Nephron progenitor cell (in vitro differentiated cells): ENCODE results near the gene STK17B.

Experiments used
- DNase-seq: peaks from one replicate; pipeline ENCODE4 v3.0.0; 2021
- H3K27ac Mint-ChIP-seq: 2 replicates; pipeline ENCODE4 v1.8.0; 2021; ENCODE audit warnings: mild to moderate bottlenecking, moderate library complexity, mixed read lengths
- H3K27me3 Mint-ChIP-seq: 2 replicates; pipeline ENCODE4 v1.8.0; 2021; ENCODE audit warnings: mild to moderate bottlenecking, low read depth, mixed read lengths; ENCODE audit not compliant: poor library complexity
- H3K36me3 Mint-ChIP-seq: 2 replicates; pipeline ENCODE4 v1.8.0; 2021; ENCODE audit warnings: low read depth, mixed read lengths
- H3K4me1 Mint-ChIP-seq: 2 replicates; pipeline ENCODE4 v1.8.0; 2021; ENCODE audit warnings: mixed read lengths
- H3K4me3 Mint-ChIP-seq: 2 replicates; pipeline ENCODE4 v1.8.0; 2021; ENCODE audit warnings: mild to moderate bottlenecking, moderate library complexity, mixed read lengths
- H3K9me3 Mint-ChIP-seq: 2 replicates; pipeline ENCODE4 v1.8.0; 2021; ENCODE audit warnings: mild to moderate bottlenecking, moderate library complexity, mixed read lengths
- TF ChIP-seq, protein P1 (sequence below): fragments of 200-600 bp; sonication (generic); IDR thresholded peaks from 2 replicates; pipeline ENCODE4 v1.5.0; 2021; ENCODE audit warnings: antibody characterized with exemption

The STK17B gene

DNA sequence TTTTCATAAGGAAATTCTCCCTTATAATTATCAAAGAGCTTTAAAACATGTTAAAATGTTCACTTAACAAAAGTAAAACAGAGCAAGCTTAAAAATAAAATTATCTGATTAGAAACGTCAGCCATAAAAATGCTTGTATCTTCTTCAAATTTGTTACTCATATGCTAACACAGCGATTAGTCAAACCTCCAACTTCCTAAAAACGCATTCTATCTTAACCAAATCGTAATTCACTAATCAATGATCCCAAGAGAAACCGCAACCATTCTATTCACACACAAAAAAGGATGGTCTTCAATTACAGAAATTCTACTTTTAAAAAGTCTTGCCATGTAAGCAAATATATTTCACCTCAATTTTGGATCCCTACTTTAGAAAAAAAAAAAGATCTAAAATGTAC lies 1.9 kb downstream of the STK17B start:
- no peaks in the 10 kb centered on the region for H3K36me3 Mint-ChIP-seq
- H3K4me3 Mint-ChIP-seq: peak overlapping the region; percentile 93
- H3K27ac Mint-ChIP-seq: no peak overlapping the region
- TF ChIP-seq, protein P1, sequence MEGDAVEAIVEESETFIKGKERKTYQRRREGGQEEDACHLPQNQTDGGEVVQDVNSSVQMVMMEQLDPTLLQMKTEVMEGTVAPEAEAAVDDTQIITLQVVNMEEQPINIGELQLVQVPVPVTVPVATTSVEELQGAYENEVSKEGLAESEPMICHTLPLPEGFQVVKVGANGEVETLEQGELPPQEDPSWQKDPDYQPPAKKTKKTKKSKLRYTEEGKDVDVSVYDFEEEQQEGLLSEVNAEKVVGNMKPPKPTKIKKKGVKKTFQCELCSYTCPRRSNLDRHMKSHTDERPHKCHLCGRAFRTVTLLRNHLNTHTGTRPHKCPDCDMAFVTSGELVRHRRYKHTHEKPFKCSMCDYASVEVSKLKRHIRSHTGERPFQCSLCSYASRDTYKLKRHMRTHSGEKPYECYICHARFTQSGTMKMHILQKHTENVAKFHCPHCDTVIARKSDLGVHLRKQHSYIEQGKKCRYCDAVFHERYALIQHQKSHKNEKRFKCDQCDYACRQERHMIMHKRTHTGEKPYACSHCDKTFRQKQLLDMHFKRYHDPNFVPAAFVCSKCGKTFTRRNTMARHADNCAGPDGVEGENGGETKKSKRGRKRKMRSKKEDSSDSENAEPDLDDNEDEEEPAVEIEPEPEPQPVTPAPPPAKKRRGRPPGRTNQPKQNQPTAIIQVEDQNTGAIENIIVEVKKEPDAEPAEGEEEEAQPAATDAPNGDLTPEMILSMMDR: no peak
- H3K27me3 Mint-ChIP-seq: peaks cover 23% of the 10 kb centered on the region
- peaks cover 28% of the 10 kb centered on the region for H3K4me1 Mint-ChIP-seq
- no peak for DNase-seq
- H3K9me3 Mint-ChIP-seq: no peaks in the 10 kb centered on the region

DNA sequence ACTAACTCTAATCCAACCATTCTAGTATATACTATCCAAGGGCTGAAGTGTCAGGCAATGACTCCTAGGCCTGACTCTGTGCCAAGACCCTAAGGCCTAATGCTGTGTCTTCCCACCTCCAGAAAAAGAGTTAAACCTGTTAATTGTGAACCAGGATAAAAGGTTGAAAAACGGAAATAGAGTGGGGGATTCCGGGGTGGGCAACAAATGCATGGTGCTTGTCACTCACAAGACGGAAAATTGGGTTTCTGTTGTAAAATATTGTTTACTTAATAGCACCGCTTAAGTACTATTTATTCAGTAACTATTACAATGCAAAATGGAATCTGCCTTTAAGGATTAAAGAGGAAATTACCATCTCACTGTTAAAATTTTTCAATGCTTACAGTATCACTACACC lies 3.2 kb downstream of the STK17B start:
- no peak overlapping the region for H3K4me3 Mint-ChIP-seq
- H3K4me1 Mint-ChIP-seq: peaks cover 28% of the 10 kb centered on the region
- H3K27me3 Mint-ChIP-seq: peaks cover 15% of the 10 kb centered on the region

DNA sequence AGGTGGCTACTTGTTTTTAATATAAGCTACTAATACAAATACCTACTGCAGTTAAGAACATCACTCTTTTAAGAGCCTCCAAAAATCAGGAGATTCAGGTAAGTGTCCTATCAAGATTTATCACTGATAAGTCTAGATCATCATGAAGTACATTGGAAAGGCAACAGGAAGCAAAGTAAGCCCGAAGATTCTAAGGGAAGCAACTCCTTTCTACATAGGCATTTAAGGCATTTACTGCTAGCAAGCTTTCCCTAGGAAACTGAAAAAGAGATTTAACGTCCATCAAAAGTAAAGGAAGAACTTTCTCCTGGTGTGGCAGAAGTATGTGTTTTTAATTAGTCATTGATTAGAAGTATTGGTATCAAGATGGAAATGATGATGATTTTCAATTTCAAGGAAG lies 3.7 kb downstream of the STK17B start:
- Mint-ChIP-seq H3K36me3 (peaks cover 7% of the 10 kb centered on the region), H3K27me3 (peaks cover 10% of the 10 kb centered on the region), H3K4me1 (peaks cover 28% of the 10 kb centered on the region), H3K4me3 (no peak overlapping the region), H3K9me3 (no peaks in the 10 kb centered on the region), H3K27ac (no peak overlapping the region)
- TF ChIP-seq, protein P1: no peak
- no peak for DNase-seq

More for the DNA sequence above, 3.2 kb downstream of the STK17B start:
- Mint-ChIP-seq H3K27ac (no peak overlapping the region), H3K9me3 (no peaks in the 10 kb centered on the region), H3K36me3 (peaks cover 2% of the 10 kb centered on the region)
- TF ChIP-seq, protein P1: no peak
- no peak for DNase-seq

DNA sequence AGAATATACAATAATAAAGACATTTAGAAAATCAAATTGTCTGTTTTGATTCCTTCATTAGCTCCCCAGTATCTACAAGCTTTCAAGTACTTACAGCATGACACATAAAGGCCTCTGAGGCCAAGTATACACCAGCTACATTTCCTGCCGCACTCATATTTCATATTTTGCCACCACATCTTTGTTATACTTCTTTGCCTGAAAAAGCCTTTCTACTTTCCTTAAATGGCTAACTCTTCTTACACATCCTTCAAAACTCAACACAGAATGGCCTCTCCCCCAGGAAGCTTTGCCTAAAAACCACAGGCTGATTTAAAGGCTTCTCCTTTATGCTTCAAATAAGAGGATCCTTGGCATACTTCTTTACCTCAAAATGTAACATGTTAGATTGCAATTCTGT lies 4.5 kb downstream of the STK17B start:
- no peak overlapping the region for H3K4me3 Mint-ChIP-seq
- TF ChIP-seq, protein P1: no peak
- H3K27ac Mint-ChIP-seq: no peak overlapping the region
- H3K9me3 Mint-ChIP-seq: no peaks in the 10 kb centered on the region
- no peak for DNase-seq
- peaks cover 2% of the 10 kb centered on the region for H3K27me3 Mint-ChIP-seq
- peaks cover 15% of the 10 kb centered on the region for H3K36me3 Mint-ChIP-seq
- peaks cover 28% of the 10 kb centered on the region for H3K4me1 Mint-ChIP-seq

DNA sequence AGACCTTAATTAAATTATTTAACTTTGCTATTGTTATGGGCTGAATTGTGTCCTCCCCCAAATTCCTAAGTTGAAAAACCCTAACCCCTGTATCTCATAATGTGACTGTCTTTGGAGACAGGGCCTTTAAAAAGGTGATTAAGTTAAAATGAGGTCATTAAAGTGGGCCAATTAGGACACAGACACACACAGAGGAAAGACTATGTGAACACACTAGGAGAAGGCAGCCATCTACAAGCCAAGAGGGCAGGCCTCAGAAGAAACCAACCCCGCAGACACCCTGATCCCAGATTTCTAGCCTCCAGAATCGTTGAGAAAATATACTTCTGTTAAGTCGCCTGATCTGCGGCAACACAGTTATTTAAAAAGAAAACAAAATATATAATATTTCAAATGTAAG lies 6.4 kb downstream of the STK17B start:
- no peak overlapping the region for H3K27ac Mint-ChIP-seq
- TF ChIP-seq, protein P1: no peak
- no peak for DNase-seq
- H3K9me3 Mint-ChIP-seq: no peaks in the 10 kb centered on the region
- peaks cover 21% of the 10 kb centered on the region for H3K4me1 Mint-ChIP-seq
- H3K4me3 Mint-ChIP-seq: no peak overlapping the region
- no peaks in the 10 kb centered on the region for H3K27me3 Mint-ChIP-seq
- peaks cover 15% of the 10 kb centered on the region for H3K36me3 Mint-ChIP-seq

DNA sequence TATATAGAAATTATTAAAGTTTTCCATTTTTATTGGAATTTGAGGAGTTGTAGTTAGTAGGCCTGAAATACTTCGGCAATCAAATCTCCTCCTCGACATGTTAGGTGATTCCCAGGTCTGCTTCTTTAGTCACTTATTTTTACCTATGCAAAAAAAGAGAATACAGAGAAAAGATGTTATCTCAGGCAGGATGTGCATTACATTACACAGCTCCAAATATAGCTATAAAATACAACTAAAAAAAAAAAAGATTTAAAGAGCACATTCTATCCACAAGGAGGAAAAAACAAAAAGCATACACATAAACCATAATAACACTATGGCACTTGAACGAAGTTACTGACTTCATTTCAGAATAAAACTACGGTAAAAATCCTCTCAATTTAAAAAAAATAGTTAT lies 8.1 kb downstream of the STK17B start:
- H3K27ac Mint-ChIP-seq: no peak overlapping the region
- no peaks in the 10 kb centered on the region for H3K27me3 Mint-ChIP-seq
- DNase-seq: no peak
- TF ChIP-seq, protein P1: no peak
- H3K4me3 Mint-ChIP-seq: no peak overlapping the region
- H3K36me3 Mint-ChIP-seq: peaks cover 15% of the 10 kb centered on the region
- H3K4me1 Mint-ChIP-seq: peaks cover 13% of the 10 kb centered on the region
- no peaks in the 10 kb centered on the region for H3K9me3 Mint-ChIP-seq
